ENCODE results near the gene FGF13. TPM values are rescaled to one million over a fixed set of nuclear protein-coding genes. Genes with fewer than 3 reads are reported as not detected.

FGF13 gene
- not detected in 2 replicates for total RNA-seq

DNA sequence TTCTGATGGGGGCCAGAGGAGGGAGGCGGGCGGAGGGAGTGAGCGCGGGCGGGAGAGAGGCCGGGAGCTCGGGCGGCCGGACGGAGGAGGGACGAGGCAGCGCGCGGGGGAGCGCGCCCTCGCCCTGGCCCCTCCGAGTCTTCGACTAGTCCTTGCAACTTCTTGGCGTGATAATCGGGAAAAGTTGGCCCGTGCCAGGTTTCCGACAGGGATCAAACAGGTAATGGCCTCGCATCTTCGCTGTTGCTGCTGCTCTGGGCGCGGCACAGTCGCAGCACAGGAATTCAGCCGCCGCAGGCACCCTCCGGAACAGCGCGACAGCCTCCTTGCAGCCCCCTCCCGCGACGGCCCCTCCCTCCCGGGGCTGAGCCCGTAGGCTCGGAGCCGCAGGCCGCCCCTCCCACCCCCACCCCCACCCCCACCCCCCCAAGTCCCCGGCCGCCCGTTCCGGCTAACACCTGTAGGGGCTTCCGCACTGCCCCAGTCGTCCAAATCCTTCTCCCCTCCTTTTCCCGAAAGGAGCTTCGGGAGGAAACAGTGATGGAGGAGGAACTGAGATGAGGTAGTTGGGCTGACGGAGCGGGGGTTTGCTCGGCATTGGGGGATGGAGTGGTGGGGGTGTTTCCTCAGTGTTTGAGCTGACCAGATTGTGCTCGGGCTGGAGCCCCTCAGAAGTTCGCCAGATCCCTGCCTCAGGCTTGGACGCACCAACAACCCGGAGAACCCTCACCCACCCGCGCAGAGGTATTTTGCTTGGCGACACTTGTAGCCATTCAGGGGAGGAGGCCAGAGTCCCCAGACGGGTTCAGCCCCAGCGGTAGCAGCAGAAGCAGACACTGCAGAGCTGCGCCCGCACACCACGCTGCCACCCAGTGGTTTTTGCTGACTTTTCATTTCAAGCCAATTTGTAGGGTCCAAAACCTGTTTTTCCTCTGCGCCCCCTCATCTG lies at the start of gene FGF13:
Gene FGF13 (minus strand): TSS at position 319 of the 949 bp plus-strand sequence. CDS start 714 bp downstream, outside the sequence.

